GM13976 (cell line): ENCODE data around the gene ADSL.

Source experiments
- DNase-seq: peaks from one replicate; pipeline ENCODE4 v3.0.0; 2012; ENCODE audit warnings: low spot score
- CTCF ChIP-seq: IDR thresholded peaks from 2 replicates; pipeline ENCODE4 v1.5.1; 2012; ENCODE audit warnings: borderline replicate concordance, mild to moderate bottlenecking; ENCODE audit not compliant: insufficient read depth; ENCODE audit errors: extremely low read depth, missing control alignments, control extremely low read depth
- in situ Hi-C: fragments of 300-500 bp; cut with MboI; formaldehyde crosslinking; loops from one replicate; pipeline ENCODE4 v1.12.0; 2022; ENCODE audit warnings: low sequenced_read_pairs, mixed read lengths, inconsistent platforms; ENCODE audit not compliant: unreplicated experiment

The ADSL gene

GRCh38 chr22:40332319-40332781 is 13.9 kb upstream of the ADSL start:
- no peak for DNase-seq
- TF ChIP-seq CTCF, result no peak
- in situ Hi-C loops, result no loop called here

- TF ChIP-seq CTCF, result no peak
- in situ Hi-C loops, result no loop called here
- no peak for DNase-seq
These were observed 12.2 kb upstream of the ADSL start for GRCh38 chr22:40334060-40334459.

- no peak for DNase-seq
- no peak for TF ChIP-seq CTCF
- in situ Hi-C loops, result no loop called here
These were observed 11.4 kb upstream of the ADSL start for GRCh38 chr22:40334899-40335298.

- TF ChIP-seq CTCF, result no peak
- in situ Hi-C loops, result no loop called here
These were observed 10.9 kb upstream of the ADSL start for GRCh38 chr22:40335358-40335757.

GRCh38 chr22:40340044-40340443 is 6.3 kb upstream of the ADSL start:
- in situ Hi-C loops, result loop anchor here (10.0 kb wide), 1 partner anchor 305 kb away; no protein-coding TSS in a partner anchor
- DNase-seq, result no peak
- TF ChIP-seq CTCF, result no peak

More at GRCh38 chr22:40335358-40335757, 10.9 kb upstream of the ADSL start:
- DNase-seq, result no peak

GRCh38 chr22:40341604-40342003 is 4.7 kb upstream of the ADSL start:
- no peak for DNase-seq
- in situ Hi-C loops, result loop anchor here (10.0 kb wide), 1 partner anchor 307 kb away; no protein-coding TSS in a partner anchor
- no peak for TF ChIP-seq CTCF

GRCh38 chr22:40342521-40342920 is 3.8 kb upstream of the ADSL start:
- TF ChIP-seq CTCF, result no peak
- in situ Hi-C loops, result loop anchor here (10.0 kb wide), 1 partner anchor 308 kb away; no protein-coding TSS in a partner anchor

More at GRCh38 chr22:40342521-40342920, 3.8 kb upstream of the ADSL start:
- no peak for DNase-seq
